GM23338 (cell line): ENCODE measurements around the gene CUX1.

Experiments
- CREB1 ChIP-seq: fragments of 250-450 bp; sonication (Bioruptor Pico); IDR thresholded peaks from 2 replicates; pipeline ENCODE4 v1.5.0; 2020; ENCODE audit warnings: low read depth, mild to moderate bottlenecking, moderate library complexity
- EZH2 ChIP-seq: fragments of 200-600 bp; sonication (generic); IDR thresholded peaks from one replicate; pipeline ENCODE4 v1.8.0; 2017; ENCODE audit warnings: antibody characterized with exemption, mild to moderate bottlenecking, low read depth; ENCODE audit not compliant: unreplicated experiment
- EZH2phosphoT487 ChIP-seq: fragments of 200-600 bp; sonication (generic); IDR thresholded peaks from one replicate; pipeline ENCODE4 v1.8.1; 2018; ENCODE audit warnings: antibody characterized with exemption; ENCODE audit not compliant: unreplicated experiment
- POLR2AphosphoS5 ChIP-seq: IDR thresholded peaks from 2 replicates; pipeline ENCODE4 v1.6.1; 2016; ENCODE audit warnings: antibody characterized with exemption, low read depth
- TF ChIP-seq, protein P1 (sequence below), 2 experiments: fragments of 200-600 bp in 1 of 2; sonication (generic) in 1 of 2; conservative IDR thresholded peaks; 2 replicates each; pipeline versions ENCODE4 v1.5.1 to v1.6.1; 2016 to 2017; ENCODE audit warnings: antibody characterized with exemption in 2 of 2, low read depth in 2 of 2, mild to moderate bottlenecking in 2 of 2, moderate library complexity in 1 of 2

- TF ChIP-seq EZH2phosphoT487 (no peak), CREB1 (CRISPR knock-in tag) (no peak), EZH2 (no peak), POLR2AphosphoS5 (no peak)
- TF ChIP-seq, protein P1, sequence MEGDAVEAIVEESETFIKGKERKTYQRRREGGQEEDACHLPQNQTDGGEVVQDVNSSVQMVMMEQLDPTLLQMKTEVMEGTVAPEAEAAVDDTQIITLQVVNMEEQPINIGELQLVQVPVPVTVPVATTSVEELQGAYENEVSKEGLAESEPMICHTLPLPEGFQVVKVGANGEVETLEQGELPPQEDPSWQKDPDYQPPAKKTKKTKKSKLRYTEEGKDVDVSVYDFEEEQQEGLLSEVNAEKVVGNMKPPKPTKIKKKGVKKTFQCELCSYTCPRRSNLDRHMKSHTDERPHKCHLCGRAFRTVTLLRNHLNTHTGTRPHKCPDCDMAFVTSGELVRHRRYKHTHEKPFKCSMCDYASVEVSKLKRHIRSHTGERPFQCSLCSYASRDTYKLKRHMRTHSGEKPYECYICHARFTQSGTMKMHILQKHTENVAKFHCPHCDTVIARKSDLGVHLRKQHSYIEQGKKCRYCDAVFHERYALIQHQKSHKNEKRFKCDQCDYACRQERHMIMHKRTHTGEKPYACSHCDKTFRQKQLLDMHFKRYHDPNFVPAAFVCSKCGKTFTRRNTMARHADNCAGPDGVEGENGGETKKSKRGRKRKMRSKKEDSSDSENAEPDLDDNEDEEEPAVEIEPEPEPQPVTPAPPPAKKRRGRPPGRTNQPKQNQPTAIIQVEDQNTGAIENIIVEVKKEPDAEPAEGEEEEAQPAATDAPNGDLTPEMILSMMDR (conservative IDR thresholded peaks at IDR 0.05; ENCODE audit: low read depth in 2 of 2): no peak
Observed at GRCh38 chr7:102205915-102206314, 388.5 kb downstream of the CUX1 start.
